ENCODE results near the gene MAPK8IP2. TPM values are rescaled to one million over a fixed set of nuclear protein-coding genes. Genes with fewer than 3 reads are reported as not detected.

MAPK8IP2 gene
- total RNA-seq, 6 donors from 2014 or later: 1.0 to 5.5 (median 3.4) TPM

DNA sequence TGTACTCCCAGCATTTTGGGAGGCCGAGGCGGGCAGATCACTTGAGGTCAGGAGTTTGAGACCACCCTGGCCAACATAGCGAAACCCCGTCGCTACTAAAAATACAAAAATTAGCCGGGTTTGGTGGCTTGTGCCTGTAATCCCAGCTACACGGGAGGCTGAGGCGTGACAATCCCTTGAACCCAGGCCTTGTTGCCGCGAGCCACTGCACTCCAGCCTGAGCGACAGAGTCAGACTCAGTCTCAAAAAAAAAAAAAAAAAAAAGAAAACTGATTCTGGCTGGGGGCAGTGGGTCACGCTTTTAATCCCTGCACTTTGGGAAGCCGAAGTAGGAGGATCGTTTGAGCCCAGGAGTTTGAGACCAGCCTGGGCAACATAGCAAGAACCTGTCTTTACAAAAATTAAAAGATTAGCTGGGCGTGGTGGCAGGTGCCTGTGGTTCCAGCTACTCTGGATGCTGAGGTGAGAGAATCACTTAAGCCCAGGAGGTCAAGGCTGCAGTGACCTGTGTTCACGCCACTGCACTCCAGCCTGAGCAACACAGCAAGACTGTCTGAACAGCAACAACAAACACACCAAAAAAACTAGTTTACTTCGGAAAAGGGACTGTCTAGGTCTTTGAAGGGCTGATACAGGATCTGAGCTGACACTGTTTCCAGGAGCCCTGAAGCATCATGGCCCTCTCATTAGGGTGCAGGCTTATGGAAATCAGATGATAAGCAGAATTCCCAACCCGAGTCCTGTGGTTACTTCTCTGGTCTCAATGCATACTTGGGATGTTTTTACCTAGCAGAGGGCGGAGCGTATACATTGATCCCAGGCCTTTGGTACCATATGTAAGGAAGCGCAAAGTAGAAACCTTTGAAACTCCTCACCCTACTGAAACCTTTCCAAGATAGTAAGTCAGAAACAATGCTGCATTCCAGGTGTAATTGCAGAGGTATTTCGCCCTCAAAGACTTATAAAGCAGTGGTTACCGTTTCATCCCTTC is 16.2 kb upstream of the MAPK8IP2 start:
- ATAC-seq (ENCODE audit: low FRiP score in 2 of 2): no peak
- Histone ChIP-seq H3K4me1 (peaks cover 11 to 24% (median 17%) of the 10 kb centered on the region in 4 donors), H3K4me3 (no peak overlapping the region), H3K36me3 (peaks cover 0 to 10% (median 7%) of the 10 kb centered on the region in 4 donors), H3K9me3 (no peaks in the 10 kb centered on the region), H3K27ac (no peak overlapping the region), H3K27me3 (no peaks in the 10 kb centered on the region)
- TF ChIP-seq EP300 (IDR thresholded peaks at IDR 0.05): no peak
- TF ChIP-seq, protein P1, sequence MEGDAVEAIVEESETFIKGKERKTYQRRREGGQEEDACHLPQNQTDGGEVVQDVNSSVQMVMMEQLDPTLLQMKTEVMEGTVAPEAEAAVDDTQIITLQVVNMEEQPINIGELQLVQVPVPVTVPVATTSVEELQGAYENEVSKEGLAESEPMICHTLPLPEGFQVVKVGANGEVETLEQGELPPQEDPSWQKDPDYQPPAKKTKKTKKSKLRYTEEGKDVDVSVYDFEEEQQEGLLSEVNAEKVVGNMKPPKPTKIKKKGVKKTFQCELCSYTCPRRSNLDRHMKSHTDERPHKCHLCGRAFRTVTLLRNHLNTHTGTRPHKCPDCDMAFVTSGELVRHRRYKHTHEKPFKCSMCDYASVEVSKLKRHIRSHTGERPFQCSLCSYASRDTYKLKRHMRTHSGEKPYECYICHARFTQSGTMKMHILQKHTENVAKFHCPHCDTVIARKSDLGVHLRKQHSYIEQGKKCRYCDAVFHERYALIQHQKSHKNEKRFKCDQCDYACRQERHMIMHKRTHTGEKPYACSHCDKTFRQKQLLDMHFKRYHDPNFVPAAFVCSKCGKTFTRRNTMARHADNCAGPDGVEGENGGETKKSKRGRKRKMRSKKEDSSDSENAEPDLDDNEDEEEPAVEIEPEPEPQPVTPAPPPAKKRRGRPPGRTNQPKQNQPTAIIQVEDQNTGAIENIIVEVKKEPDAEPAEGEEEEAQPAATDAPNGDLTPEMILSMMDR (IDR thresholded peaks at IDR 0.05): no peak
- no peak for TF ChIP-seq POLR2A (IDR thresholded peaks at IDR 0.05)
- TF ChIP-seq POLR2AphosphoS5 (IDR thresholded peaks at IDR 0.05): no peak
- DNase-seq: no peak
- WGBS, 2 donors: 95% methylated on average over 23 of the region's 23 CpGs

DNA sequence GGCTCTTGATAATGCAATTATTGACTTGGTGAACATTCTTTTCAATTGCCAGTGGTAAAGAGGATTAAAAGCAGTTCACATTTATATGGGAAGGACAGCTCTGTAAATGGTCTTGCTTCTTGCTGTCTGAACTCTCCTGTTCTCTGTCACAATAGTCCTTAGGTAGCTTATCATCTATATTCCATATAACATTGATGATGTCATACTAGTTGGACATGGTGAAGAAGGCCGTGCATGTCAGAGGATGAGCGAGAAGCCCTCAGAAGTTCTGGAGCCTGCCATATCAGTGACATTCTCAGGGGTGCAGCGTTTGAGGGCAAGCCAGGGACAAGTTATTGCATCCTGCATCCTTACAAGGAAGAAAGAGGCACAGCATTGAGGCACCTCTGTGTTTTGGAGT is 15.4 kb upstream of the MAPK8IP2 start:
- no peaks in the 10 kb centered on the region for H3K27me3 ChIP-seq
- H3K4me3 ChIP-seq: no peak overlapping the region
- H3K4me1 ChIP-seq: peaks cover 11 to 24% (median 17%) of the 10 kb centered on the region in 4 donors
- DNase-seq: no peak
- 91 to 94% methylated on average over 3 of the region's 3 CpGs for WGBS, 2 donors
- peaks cover 0 to 8% (median 5%) of the 10 kb centered on the region in 4 donors for H3K36me3 ChIP-seq
- no peak for ATAC-seq (ENCODE audit: low FRiP score in 2 of 2)
- no peak for TF ChIP-seq EP300 (IDR thresholded peaks at IDR 0.05)
- TF ChIP-seq, protein P1 (IDR thresholded peaks at IDR 0.05): no peak
- TF ChIP-seq POLR2AphosphoS5 (IDR thresholded peaks at IDR 0.05): no peak
- TF ChIP-seq POLR2A (IDR thresholded peaks at IDR 0.05): no peak
- H3K27ac ChIP-seq: no peak overlapping the region
- no peaks in the 10 kb centered on the region for H3K9me3 ChIP-seq

DNA sequence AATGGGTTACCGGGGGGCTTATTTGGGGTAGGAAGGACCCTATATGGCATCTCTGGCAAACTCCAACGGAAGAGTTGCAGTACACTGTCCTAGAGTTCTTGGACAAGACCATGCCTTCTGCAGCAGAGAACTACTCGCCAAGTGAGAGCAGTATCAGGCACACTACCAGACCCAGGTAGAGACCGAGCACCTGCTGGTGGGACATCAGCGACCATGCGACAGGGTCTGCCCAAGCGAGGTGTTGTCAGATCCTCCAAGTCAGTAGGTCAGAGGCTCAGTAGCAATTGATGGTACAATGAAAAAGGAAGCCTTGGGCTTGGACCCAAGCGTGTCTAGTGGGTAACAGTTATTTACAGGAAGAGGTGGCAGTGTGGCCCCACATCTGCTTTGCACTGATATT is 14.8 kb upstream of the MAPK8IP2 start:
- Histone ChIP-seq H3K4me1 (peaks cover 11 to 23% (median 17%) of the 10 kb centered on the region in 4 donors), H3K4me3 (no peak overlapping the region), H3K27me3 (no peaks in the 10 kb centered on the region)

DNA sequence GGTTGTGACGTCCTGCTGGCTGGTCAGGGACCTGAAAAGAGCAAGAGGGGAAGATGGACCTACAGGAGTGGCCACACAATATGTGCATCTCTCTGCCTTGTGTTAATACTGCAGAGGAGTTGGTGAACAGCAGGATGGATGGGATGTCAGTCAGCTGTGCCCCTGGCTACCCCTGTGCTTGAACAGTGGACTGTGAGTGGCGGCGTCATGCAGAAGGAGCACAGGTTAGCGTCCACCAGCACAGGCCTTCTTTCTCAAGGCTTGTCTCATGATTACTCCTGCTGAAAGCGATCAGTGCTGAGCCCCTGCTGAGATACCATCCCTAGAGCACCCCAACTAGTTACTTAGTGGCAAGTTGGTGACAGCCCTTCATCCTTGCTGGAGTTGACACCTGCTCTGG is 14.2 kb upstream of the MAPK8IP2 start:
- ATAC-seq (ENCODE audit: low FRiP score in 2 of 2) (no peak), DNase-seq (no peak)
- Histone ChIP-seq H3K9me3 (no peaks in the 10 kb centered on the region), H3K27me3 (no peaks in the 10 kb centered on the region), H3K36me3 (peaks cover 0 to under 1% (median 0%) of the 10 kb centered on the region in 4 donors), H3K4me3 (no peak overlapping the region), H3K27ac (no peak overlapping the region), H3K4me1 (peaks cover 9 to 17% (median 14%) of the 10 kb centered on the region in 4 donors)
- WGBS, 2 donors: 83 to 84% methylated on average over 3 to 5 of the region's 5 CpGs
- TF ChIP-seq EP300 (IDR thresholded peaks at IDR 0.05) (no peak), POLR2AphosphoS5 (IDR thresholded peaks at IDR 0.05) (no peak), POLR2A (IDR thresholded peaks at IDR 0.05) (no peak)
- TF ChIP-seq, protein P1 (IDR thresholded peaks at IDR 0.05): no peak

More for the DNA sequence above, 14.8 kb upstream of the MAPK8IP2 start:
- TF ChIP-seq, protein P1 (IDR thresholded peaks at IDR 0.05): no peak
- TF ChIP-seq POLR2AphosphoS5 (IDR thresholded peaks at IDR 0.05) (no peak), POLR2A (IDR thresholded peaks at IDR 0.05) (no peak), EP300 (IDR thresholded peaks at IDR 0.05) (no peak)
- H3K27ac ChIP-seq: no peak overlapping the region
- no peak for ATAC-seq (ENCODE audit: low FRiP score in 2 of 2)
- H3K9me3 ChIP-seq: no peaks in the 10 kb centered on the region
- peaks cover 0 to 7% (median 2%) of the 10 kb centered on the region in 4 donors for H3K36me3 ChIP-seq
- 88 to 96% methylated on average over 8 of the region's 8 CpGs for WGBS, 2 donors
- DNase-seq: no peak
